ENCODE results near the gene MYL12B. TPM values are rescaled to one million over a fixed set of nuclear protein-coding genes. Genes with fewer than 3 reads are reported as not detected.

MYL12B gene
- total and polyA plus RNA-seq, 3 experiments from 2014 or later: 251 to 1,057 (median 252) TPM

DNA sequence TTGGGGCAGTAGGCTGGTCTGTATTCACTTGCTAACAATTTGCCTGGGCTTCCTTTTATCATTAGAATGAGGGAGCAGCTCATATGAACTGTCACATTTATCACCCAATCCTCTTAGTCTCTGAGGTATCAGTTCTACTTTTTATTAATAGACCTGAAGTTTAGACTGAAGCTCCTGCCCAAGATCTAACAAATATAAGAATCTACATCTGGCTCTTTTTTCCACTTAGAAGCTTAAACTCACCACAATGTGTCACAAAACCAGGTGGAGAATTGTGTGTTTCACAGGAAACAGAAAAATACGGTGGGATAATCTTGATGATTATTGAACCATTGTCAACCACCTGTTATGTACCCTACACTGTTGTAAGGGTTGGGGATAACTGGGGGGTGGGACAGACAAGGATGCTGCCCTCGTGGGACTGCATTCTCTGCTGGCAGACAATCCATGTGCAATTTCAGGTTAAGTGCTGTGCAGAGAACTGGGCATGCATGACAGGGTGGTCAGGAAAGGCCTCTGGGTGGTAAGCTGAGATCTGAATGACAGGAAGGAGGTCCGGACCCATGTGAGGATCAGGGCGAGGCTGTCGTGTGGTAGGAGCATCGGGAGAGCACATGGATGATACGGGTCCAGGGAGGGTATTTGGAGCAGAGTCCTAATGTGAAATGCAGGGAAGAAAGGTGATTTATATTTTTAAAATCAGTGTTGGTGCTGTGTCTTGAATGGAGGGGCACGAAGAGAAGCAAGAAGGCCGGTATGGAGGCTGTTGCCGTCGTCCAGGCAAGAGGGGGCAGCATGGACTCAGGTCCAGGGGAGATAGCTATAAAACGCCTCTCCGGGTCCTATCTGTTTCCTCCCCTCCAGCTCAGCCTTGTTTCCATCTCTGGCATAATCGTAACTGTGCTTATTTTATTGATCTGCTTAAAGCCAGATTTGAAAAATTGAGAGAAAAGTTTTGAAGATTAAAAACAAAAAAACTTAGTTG lies 17.6 kb downstream of the MYL12B start:
- H3K27ac ChIP-seq (ENCODE audit: low read depth, low read length): no peak overlapping the region
- H3K9me3 ChIP-seq (ENCODE audit: low read length): no peaks in the 10 kb centered on the region
- ChIA-PET CTCF (interaction anchor here (0.6 to 8.6 kb wide), 5 partner anchors 16 to 386 kb away, joined by 3 to 113 read pairs (median 4); no protein-coding TSS in a partner anchor), POLR2A (interaction anchor here (0.5 to 1.0 kb wide), 2 partner anchors 31 to 315 kb away, joined by 3 to 4 read pairs; no protein-coding TSS in a partner anchor)
- H3K27me3 ChIP-seq (ENCODE audit: insufficient read depth, low read length, poor library complexity, severe bottlenecking): no peaks in the 10 kb centered on the region
- Mint-ChIP-seq H3K36me3 (peaks cover 4 to 42% (median 12%) of the 10 kb centered on the region in 3 donors), H3K27ac (peak overlapping the region in 7 of 8 donors; percentile 25 to 94 (median 65)), H3K27me3 (no peaks in the 10 kb centered on the region), H3K4me1 (peaks cover 3 to 10% (median 3%) of the 10 kb centered on the region in 3 donors), H3K9me3 (no peaks in the 10 kb centered on the region), H3K4me3 (no peak overlapping the region)
- H3K4me3 ChIP-seq (ENCODE audit: low read length): no peak overlapping the region
- no peak for DNase-seq
- no peaks in the 10 kb centered on the region for H3K4me1 ChIP-seq (ENCODE audit: insufficient read depth, low read length)
- H3K36me3 ChIP-seq (ENCODE audit: insufficient read depth, low read length): peaks cover 24% of the 10 kb centered on the region

DNA sequence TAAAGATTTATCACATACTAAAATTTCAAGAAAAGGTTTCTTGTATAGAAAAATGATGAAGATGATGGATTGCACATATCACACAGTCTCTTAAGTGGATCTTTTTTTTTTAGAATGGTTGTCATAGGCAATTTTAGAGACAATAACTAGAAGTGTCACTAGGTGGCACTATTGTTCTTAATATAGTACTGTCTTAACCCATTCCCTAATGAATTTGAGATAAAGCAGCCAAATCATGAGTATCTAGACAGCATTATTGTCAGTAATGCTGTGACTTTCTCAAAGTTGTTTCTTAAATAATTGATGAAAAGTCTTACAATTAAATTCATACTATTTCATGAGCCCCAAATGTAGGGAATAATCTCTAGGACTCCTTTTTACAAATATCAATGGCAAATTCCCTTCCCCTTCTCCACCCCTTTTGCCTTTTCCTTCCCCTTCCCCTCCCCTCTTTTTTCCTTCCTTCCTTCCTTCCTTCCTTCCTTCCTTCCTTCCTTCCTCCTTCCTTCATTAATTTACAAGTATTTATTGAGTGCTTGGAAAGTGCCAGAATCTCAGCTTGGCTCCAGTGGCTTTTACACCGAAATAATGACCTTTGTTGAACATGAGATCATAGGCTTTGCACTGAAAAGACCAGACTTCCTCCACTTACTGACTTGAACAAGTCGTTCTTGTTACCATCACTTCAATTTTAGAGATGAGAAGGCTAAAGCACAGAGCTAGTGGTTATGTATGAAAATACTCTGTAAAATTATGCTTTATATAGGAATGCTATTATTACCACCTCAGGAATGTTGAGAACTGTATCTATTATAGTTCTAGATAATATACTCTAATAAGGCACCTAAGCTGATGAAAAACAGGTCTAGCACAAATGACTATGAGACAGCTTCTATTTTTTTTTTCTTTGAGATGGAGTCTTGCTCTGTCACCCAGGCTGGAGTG lies 19.8 kb downstream of the MYL12B start:
- Mint-ChIP-seq H3K36me3 (peaks cover 0 to 22% (median 8%) of the 10 kb centered on the region in 3 donors), H3K27ac (no peak overlapping the region), H3K9me3 (no peaks in the 10 kb centered on the region), H3K4me1 (peaks cover 0 to 5% (median 0%) of the 10 kb centered on the region in 3 donors), H3K4me3 (no peak overlapping the region), H3K27me3 (no peaks in the 10 kb centered on the region)
- no peak overlapping the region for H3K27ac ChIP-seq (ENCODE audit: low read depth, low read length)
- peaks cover 6% of the 10 kb centered on the region for H3K36me3 ChIP-seq (ENCODE audit: insufficient read depth, low read length)
- DNase-seq: peak in 2 of 5 donors; percentile 63 to 66
- ChIA-PET CTCF (interaction anchor here (0.6 to 8.6 kb wide), 12 partner anchors 13 to 768 kb away, joined by 3 to 113 read pairs (median 4); no protein-coding TSS in a partner anchor), POLR2A (interaction anchor here (0.8 kb wide), 1 partner anchor 171 kb away, joined by 6 read pairs; no protein-coding TSS in a partner anchor)
- no peaks in the 10 kb centered on the region for H3K27me3 ChIP-seq (ENCODE audit: insufficient read depth, low read length, poor library complexity, severe bottlenecking)
- H3K4me3 ChIP-seq (ENCODE audit: low read length): no peak overlapping the region
- no peaks in the 10 kb centered on the region for H3K9me3 ChIP-seq (ENCODE audit: low read length)
- no peaks in the 10 kb centered on the region for H3K4me1 ChIP-seq (ENCODE audit: insufficient read depth, low read length)

GRCh38 chr18:3283253-3283863 lies 21.4 kb downstream of the MYL12B start:
- no peak overlapping the region for H3K27ac Mint-ChIP-seq
- Histone ChIP-seq H3K4me3 (ENCODE audit: low read length) (no peak overlapping the region), H3K27me3 (ENCODE audit: insufficient read depth, low read length, poor library complexity, severe bottlenecking) (no peaks in the 10 kb centered on the region), H3K4me1 (ENCODE audit: insufficient read depth, low read length) (no peaks in the 10 kb centered on the region), H3K36me3 (ENCODE audit: insufficient read depth, low read length) (no peaks in the 10 kb centered on the region), H3K27ac (ENCODE audit: low read depth, low read length) (no peak overlapping the region), H3K9me3 (ENCODE audit: low read length) (no peaks in the 10 kb centered on the region)
- peaks cover 0 to 2% (median 0%) of the 10 kb centered on the region in 5 donors for H3K9me3 Mint-ChIP-seq
- peaks cover 0 to 2% of the 10 kb centered on the region in 2 donors for H3K27me3 Mint-ChIP-seq
- ChIA-PET POLR2A (no interaction called here), CTCF (interaction anchor here (1.2 to 8.6 kb wide), 8 partner anchors 12 to 712 kb away, joined by 3 to 113 read pairs (median 8); no protein-coding TSS in a partner anchor)
- H3K4me1 Mint-ChIP-seq: no peaks in the 10 kb centered on the region
- no peak overlapping the region for H3K4me3 Mint-ChIP-seq
- no peak for DNase-seq
- peaks cover 0 to 9% (median 2%) of the 10 kb centered on the region in 3 donors for H3K36me3 Mint-ChIP-seq

- DNase-seq: no peak
- H3K9me3 ChIP-seq (ENCODE audit: low read length): no peaks in the 10 kb centered on the region
- H3K27me3 ChIP-seq (ENCODE audit: insufficient read depth, low read length, poor library complexity, severe bottlenecking): no peaks in the 10 kb centered on the region
- Mint-ChIP-seq H3K36me3 (peaks cover 0 to 4% (median 2%) of the 10 kb centered on the region in 3 donors), H3K4me3 (no peak overlapping the region), H3K9me3 (peaks cover 0 to 2% (median 0%) of the 10 kb centered on the region in 5 donors), H3K27ac (no peak overlapping the region), H3K27me3 (peaks cover 0 to 2% of the 10 kb centered on the region in 2 donors), H3K4me1 (no peaks in the 10 kb centered on the region)
- no peaks in the 10 kb centered on the region for H3K36me3 ChIP-seq (ENCODE audit: insufficient read depth, low read length)
- no peak overlapping the region for H3K27ac ChIP-seq (ENCODE audit: low read depth, low read length)
- CTCF ChIA-PET: interaction anchor here (1.3 to 8.6 kb wide), 6 partner anchors 14 to 711 kb away, joined by 3 to 113 read pairs (median 10); no protein-coding TSS in a partner anchor
- H3K4me3 ChIP-seq (ENCODE audit: low read length): no peak overlapping the region
- H3K4me1 ChIP-seq (ENCODE audit: insufficient read depth, low read length): no peaks in the 10 kb centered on the region
- POLR2A ChIA-PET: interaction anchor here (0.5 kb wide), 1 partner anchor 318 kb away, joined by 3 read pairs; no protein-coding TSS in a partner anchor
These were observed 22.0 kb downstream of the MYL12B start for GRCh38 chr18:3283908-3284307.

- peaks cover 0 to 2% (median 0%) of the 10 kb centered on the region in 5 donors for H3K9me3 Mint-ChIP-seq
- Histone ChIP-seq H3K27ac (ENCODE audit: low read depth, low read length) (no peak overlapping the region), H3K27me3 (ENCODE audit: insufficient read depth, low read length, poor library complexity, severe bottlenecking) (no peaks in the 10 kb centered on the region), H3K4me3 (ENCODE audit: low read length) (no peak overlapping the region), H3K9me3 (ENCODE audit: low read length) (no peaks in the 10 kb centered on the region), H3K4me1 (ENCODE audit: insufficient read depth, low read length) (no peaks in the 10 kb centered on the region), H3K36me3 (ENCODE audit: insufficient read depth, low read length) (no peaks in the 10 kb centered on the region)
- no peak for DNase-seq
- H3K36me3 Mint-ChIP-seq: no peaks in the 10 kb centered on the region
- POLR2A ChIA-PET: interaction anchor here (0.5 kb wide), 1 partner anchor 318 kb away, joined by 3 read pairs; no protein-coding TSS in a partner anchor
- no peak overlapping the region for H3K4me3 Mint-ChIP-seq
- peaks cover 0 to 2% of the 10 kb centered on the region in 2 donors for H3K27me3 Mint-ChIP-seq
- CTCF ChIA-PET: interaction anchor here (1.3 to 8.6 kb wide), 3 partner anchors 13 to 381 kb away, joined by 3 to 113 read pairs (median 22); no protein-coding TSS in a partner anchor
- peak overlapping the region in 1 of 8 donors; percentile 47 for H3K27ac Mint-ChIP-seq
- H3K4me1 Mint-ChIP-seq: no peaks in the 10 kb centered on the region
These were observed 22.6 kb downstream of the MYL12B start for GRCh38 chr18:3284501-3284900.

- no peaks in the 10 kb centered on the region for H3K4me1 ChIP-seq (ENCODE audit: insufficient read depth, low read length)
- H3K4me1 Mint-ChIP-seq: no peaks in the 10 kb centered on the region
- H3K36me3 Mint-ChIP-seq: peaks cover 0 to 8% (median 0%) of the 10 kb centered on the region in 3 donors
- no peaks in the 10 kb centered on the region for H3K9me3 ChIP-seq (ENCODE audit: low read length)
- H3K9me3 Mint-ChIP-seq: peaks cover 2 to 11% (median 8%) of the 10 kb centered on the region in 5 donors
- DNase-seq: no peak
- no peaks in the 10 kb centered on the region for H3K27me3 ChIP-seq (ENCODE audit: insufficient read depth, low read length, poor library complexity, severe bottlenecking)
- peaks cover 2 to 4% of the 10 kb centered on the region in 2 donors for H3K27me3 Mint-ChIP-seq
- no peak overlapping the region for H3K27ac ChIP-seq (ENCODE audit: low read depth, low read length)
- no peaks in the 10 kb centered on the region for H3K36me3 ChIP-seq (ENCODE audit: insufficient read depth, low read length)
- no peak overlapping the region for H3K4me3 Mint-ChIP-seq
- ChIA-PET POLR2A (interaction anchor here (0.8 kb wide), 1 partner anchor 310 kb away, joined by 4 read pairs; no protein-coding TSS in a partner anchor), CTCF (interaction anchor here (1.6 to 8.6 kb wide), 2 partner anchors 11 to 379 kb away, joined by 9 to 113 read pairs; no protein-coding TSS in a partner anchor)
- no peak overlapping the region for H3K27ac Mint-ChIP-seq
- H3K4me3 ChIP-seq (ENCODE audit: low read length): no peak overlapping the region
These were observed 24.2 kb downstream of the MYL12B start for GRCh38 chr18:3286159-3286558.
